ENCODE data around the gene PRDM12.

GRCh38 chr9:130675396-130675795, 11.0 kb downstream of the PRDM12 start:
- TF ChIP-seq POLR2AphosphoS5 (IDR thresholded peaks at IDR 0.05), result no peak
- TF ChIP-seq CTCF (IDR thresholded peaks at IDR 0.05 in 8 of 11, conservative IDR thresholded peaks at IDR 0.05 in 3 of 11), result no peak

All from spleen (tissue), 7 donors.